Measurements from ENCODE around the gene ADAMTSL5. TPM values are rescaled to one million over a fixed set of nuclear protein-coding genes. Genes with fewer than 3 reads are reported as not detected.

The ADAMTSL5 gene
- total and polyA plus RNA-seq, 2 of the 13 experiments (the other 11 are each of a cell fraction or from before 2014, with no cell fraction given) = 0.60 to 2.7 TPM

DNA sequence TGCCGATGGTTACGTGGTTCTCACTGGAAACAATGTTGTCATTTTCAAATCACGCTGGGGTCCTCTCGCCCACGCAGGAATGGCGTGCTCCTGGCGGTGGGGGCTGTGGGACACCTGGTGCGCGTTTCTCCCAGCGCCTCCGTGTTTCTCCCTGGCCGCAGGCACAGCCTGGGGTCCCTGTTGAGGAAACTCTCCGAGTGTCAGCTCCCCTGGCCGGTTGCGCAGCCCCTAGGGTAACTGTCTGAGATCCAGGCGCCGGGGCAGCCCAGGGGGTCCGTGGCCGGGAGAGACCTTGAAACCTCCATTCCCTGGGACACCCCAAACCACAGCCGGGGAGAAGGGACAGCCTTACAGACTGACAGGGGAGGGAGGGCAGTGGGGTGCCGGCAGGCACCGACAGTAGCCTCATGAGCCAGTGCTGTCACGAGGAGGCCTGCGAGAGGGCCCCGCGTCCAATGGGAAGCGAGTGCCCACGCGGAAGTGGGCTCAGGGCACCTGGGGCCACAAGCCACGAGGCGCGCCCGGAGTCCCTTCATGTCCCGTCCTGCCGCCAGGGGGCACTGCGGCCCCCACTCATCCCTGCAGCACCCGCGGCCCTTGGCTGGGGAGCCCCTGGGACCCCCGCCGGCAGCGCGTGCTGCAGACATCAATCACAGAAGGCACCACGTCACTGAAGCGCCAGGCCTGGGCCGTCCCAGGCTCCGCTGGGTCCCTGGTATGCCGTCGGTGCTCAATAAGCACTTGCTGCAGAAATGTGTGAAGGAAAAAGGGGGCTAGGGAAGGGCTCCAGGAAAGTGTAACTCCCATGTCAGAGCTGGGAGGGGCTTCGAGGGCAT is 9.5 kb downstream of the ADAMTSL5 start (continued):
- TF ChIP-seq, protein P1, sequence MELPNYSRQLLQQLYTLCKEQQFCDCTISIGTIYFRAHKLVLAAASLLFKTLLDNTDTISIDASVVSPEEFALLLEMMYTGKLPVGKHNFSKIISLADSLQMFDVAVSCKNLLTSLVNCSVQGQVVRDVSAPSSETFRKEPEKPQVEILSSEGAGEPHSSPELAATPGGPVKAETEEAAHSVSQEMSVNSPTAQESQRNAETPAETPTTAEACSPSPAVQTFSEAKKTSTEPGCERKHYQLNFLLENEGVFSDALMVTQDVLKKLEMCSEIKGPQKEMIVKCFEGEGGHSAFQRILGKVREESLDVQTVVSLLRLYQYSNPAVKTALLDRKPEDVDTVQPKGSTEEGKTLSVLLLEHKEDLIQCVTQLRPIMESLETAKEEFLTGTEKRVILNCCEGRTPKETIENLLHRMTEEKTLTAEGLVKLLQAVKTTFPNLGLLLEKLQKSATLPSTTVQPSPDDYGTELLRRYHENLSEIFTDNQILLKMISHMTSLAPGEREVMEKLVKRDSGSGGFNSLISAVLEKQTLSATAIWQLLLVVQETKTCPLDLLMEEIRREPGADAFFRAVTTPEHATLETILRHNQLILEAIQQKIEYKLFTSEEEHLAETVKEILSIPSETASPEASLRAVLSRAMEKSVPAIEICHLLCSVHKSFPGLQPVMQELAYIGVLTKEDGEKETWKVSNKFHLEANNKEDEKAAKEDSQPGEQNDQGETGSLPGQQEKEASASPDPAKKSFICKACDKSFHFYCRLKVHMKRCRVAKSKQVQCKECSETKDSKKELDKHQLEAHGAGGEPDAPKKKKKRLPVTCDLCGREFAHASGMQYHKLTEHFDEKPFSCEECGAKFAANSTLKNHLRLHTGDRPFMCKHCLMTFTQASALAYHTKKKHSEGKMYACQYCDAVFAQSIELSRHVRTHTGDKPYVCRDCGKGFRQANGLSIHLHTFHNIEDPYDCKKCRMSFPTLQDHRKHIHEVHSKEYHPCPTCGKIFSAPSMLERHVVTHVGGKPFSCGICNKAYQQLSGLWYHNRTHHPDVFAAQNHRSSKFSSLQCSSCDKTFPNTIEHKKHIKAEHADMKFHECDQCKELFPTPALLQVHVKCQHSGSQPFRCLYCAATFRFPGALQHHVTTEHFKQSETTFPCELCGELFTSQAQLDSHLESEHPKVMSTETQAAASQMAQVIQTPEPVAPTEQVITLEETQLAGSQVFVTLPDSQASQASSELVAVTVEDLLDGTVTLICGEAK (IDR thresholded peaks at IDR 0.05) = no peak
- TF ChIP-seq, protein P1 (CRISPR knock-in tag; IDR thresholded peaks at IDR 0.05) = no peak
- TF ChIP-seq ZNF256 (CRISPR knock-in tag; conservative IDR thresholded peaks at IDR 0.05) (no peak; the same call in 1 of the 2 replicates), NCOA1 (CRISPR knock-in tag; IDR thresholded peaks at IDR 0.05) (0 out of 2 replicates have a peak, but pooled peaks have one; percentile 39), FOXJ3 (CRISPR knock-in tag; IDR thresholded peaks at IDR 0.05; ENCODE audit: borderline replicate concordance) (no peak), IRX3 (CRISPR knock-in tag; IDR thresholded peaks at IDR 0.05; ENCODE audit: borderline replicate concordance, low read depth) (no peak), ZNF670 (CRISPR knock-in tag; IDR thresholded peaks at IDR 0.05; ENCODE audit: borderline replicate concordance) (no peak), SRSF1 (optimal IDR thresholded peaks at IDR 0.05; ENCODE audit: low read depth, low read length) (no peak), MIER2 (CRISPR knock-in tag; IDR thresholded peaks at IDR 0.05) (no peak), SPEN (CRISPR knock-in tag; IDR thresholded peaks at IDR 0.05; ENCODE audit: low read depth) (no peak), RBAK (CRISPR knock-in tag; IDR thresholded peaks at IDR 0.05) (no peak), ZNF773 (CRISPR knock-in tag; IDR thresholded peaks at IDR 0.05; ENCODE audit: borderline replicate concordance) (no peak), ZNF317 (CRISPR knock-in tag; IDR thresholded peaks at IDR 0.05) (no peak), MEIS1 (CRISPR knock-in tag; IDR thresholded peaks at IDR 0.05; ENCODE audit: borderline replicate concordance) (no peak), YEATS2 (CRISPR knock-in tag; IDR thresholded peaks at IDR 0.05; ENCODE audit: borderline replicate concordance) (peak; percentile 32; the same call in 1 of the 2 replicates)
- TF ChIP-seq, protein P2, sequence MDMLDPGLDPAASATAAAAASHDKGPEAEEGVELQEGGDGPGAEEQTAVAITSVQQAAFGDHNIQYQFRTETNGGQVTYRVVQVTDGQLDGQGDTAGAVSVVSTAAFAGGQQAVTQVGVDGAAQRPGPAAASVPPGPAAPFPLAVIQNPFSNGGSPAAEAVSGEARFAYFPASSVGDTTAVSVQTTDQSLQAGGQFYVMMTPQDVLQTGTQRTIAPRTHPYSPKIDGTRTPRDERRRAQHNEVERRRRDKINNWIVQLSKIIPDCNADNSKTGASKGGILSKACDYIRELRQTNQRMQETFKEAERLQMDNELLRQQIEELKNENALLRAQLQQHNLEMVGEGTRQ (IDR thresholded peaks at IDR 0.05; ENCODE audit: low read depth, low read length) = no peak
- TF ChIP-seq, protein P2 (CRISPR knock-in tag; IDR thresholded peaks at IDR 0.05; ENCODE audit: borderline replicate concordance) = no peak
- TF ChIP-seq, protein P3, sequence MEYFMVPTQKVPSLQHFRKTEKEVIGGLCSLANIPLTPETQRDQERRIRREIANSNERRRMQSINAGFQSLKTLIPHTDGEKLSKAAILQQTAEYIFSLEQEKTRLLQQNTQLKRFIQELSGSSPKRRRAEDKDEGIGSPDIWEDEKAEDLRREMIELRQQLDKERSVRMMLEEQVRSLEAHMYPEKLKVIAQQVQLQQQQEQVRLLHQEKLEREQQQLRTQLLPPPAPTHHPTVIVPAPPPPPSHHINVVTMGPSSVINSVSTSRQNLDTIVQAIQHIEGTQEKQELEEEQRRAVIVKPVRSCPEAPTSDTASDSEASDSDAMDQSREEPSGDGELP (IDR thresholded peaks at IDR 0.05; ENCODE audit: borderline replicate concordance, low read depth) = no peak

All from HepG2 (cell line).